ENCODE measurements around the gene CPNE5.

The CPNE5 gene

GRCh38 chr6:36786055-36786675, 53.1 kb downstream of the CPNE5 start:
- TF ChIP-seq CTCF (IDR thresholded peaks at IDR 0.05; ENCODE audit: insufficient read depth, low read depth, low read length, missing control alignments): no peak
- no peak overlapping the region for H3K4me3 ChIP-seq (ENCODE audit: low read depth, low read length)
- no peak for DNase-seq (ENCODE audit: low read depth)

GRCh38 chr6:36784376-36784636, 54.9 kb downstream of the CPNE5 start:
- no peak overlapping the region for H3K4me3 ChIP-seq (ENCODE audit: low read depth, low read length)
- TF ChIP-seq CTCF (IDR thresholded peaks at IDR 0.05; ENCODE audit: insufficient read depth, low read depth, low read length, missing control alignments): no peak
- DNase-seq (ENCODE audit: low read depth): no peak

- DNase-seq (ENCODE audit: low read depth): no peak
- TF ChIP-seq CTCF (IDR thresholded peaks at IDR 0.05; ENCODE audit: insufficient read depth, low read depth, low read length, missing control alignments): no peak
- no peak overlapping the region for H3K4me3 ChIP-seq (ENCODE audit: low read depth, low read length)
Observed at GRCh38 chr6:36783603-36784375, 55.5 kb downstream of the CPNE5 start.

GRCh38 chr6:36781669-36782068, 57.6 kb downstream of the CPNE5 start:
- no peak overlapping the region for H3K4me3 ChIP-seq (ENCODE audit: low read depth, low read length)
- no peak for TF ChIP-seq CTCF (IDR thresholded peaks at IDR 0.05; ENCODE audit: insufficient read depth, low read depth, low read length, missing control alignments)
- peak; percentile 70 for DNase-seq (ENCODE audit: low read depth)

GRCh38 chr6:36780442-36781177, 58.6 kb downstream of the CPNE5 start:
- H3K4me3 ChIP-seq (ENCODE audit: low read depth, low read length): no peak overlapping the region
- no peak for TF ChIP-seq CTCF (IDR thresholded peaks at IDR 0.05; ENCODE audit: insufficient read depth, low read depth, low read length, missing control alignments)
- no peak for DNase-seq (ENCODE audit: low read depth)

GRCh38 chr6:36779227-36779626, 60.0 kb downstream of the CPNE5 start:
- no peak overlapping the region for H3K4me3 ChIP-seq (ENCODE audit: low read depth, low read length)
- no peak for TF ChIP-seq CTCF (IDR thresholded peaks at IDR 0.05; ENCODE audit: insufficient read depth, low read depth, low read length, missing control alignments)

More at GRCh38 chr6:36779227-36779626, 60.0 kb downstream of the CPNE5 start:
- DNase-seq (ENCODE audit: low read depth): peak; percentile 42

All from GM12865 (cell line).